Central memory CD4-positive, alpha-beta T cell (primary cell): ENCODE data around the gene C17orf107.

Experiments used
- DNase-seq: peaks from one replicate; pipeline ENCODE4 v3.0.0; 2022

The C17orf107 gene

DNA sequence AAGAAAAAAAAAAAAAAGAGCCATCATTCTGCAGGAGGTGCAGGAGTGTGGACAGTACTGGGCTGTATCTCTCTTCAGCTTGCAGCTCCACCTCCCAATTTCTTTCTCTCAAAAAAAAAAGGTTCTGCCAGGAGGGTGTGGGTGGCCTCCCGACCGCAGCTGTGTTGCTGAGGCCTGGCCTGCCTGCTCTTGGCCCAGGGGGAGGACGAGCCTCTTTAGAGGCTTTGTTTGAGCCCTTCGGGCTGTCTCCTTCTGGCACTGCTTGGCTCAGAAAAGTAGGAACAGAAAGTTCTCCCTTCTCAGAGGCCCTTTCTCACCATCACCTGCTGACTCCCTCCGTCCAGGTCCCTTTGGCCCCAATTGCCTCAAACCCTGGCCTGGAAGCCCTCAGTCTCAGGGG is 22.2 kb upstream of the C17orf107 start:
- DNase-seq, result no peak

GRCh38 chr17:4879601-4880000 is 19.7 kb upstream of the C17orf107 start:
- DNase-seq, result no peak

DNA sequence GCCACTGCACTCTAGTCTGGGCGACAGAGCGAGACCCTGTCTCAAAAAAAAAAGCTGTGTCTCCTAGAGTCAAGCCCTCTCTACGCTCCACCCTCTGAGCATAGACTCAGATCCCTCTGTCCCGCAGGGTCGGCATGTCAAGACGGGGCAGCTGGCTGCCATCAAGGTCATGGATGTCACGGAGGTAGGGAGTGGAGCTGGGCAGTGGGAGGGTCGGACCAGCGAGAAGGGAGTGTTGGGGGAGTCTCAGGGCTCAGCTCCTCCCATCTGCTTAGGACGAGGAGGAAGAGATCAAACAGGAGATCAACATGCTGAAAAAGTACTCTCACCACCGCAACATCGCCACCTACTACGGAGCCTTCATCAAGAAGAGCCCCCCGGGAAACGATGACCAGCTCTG is 18.5 kb upstream of the C17orf107 start:
- no peak for DNase-seq

DNA sequence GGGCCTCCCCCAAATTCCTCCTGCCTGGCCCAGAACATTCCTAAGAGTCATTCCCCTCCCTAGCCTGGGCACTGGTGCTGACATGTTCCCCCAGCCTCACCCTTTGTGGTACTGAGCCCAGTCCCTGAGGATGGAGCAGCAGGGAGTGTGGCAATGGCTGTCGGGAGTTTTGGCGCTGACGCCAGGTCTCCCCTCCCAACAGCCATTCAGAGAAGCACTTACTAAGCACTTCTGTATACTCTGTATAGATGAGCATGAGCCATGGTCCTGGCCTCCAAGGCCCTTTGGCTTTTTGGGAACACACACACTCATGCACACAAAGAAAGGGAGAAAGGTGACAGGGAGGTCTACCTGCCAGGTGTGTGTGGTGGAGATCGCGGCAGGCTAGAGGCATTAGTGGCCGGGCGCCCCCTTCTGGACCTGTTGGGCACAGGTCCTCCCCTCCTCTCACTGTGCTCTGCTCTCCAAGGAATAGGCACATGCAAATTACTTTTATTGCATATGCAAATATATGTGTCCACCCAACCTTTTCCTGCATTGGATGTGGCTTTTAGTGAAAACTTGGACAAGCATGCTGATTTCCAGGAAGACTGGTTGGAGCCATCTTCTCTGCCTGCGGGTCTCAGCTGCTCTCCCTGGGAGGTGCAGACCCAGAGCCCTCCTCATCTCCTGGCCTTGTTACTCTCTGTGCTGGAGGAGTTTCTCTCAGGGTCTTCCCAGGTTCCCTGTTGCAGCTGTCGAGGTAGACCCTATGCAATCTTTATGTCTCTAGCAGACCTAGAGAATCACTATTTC is 17.4 kb upstream of the C17orf107 start:
- peak; percentile 57 for DNase-seq

GRCh38 chr17:4884489-4884888 is 14.8 kb upstream of the C17orf107 start:
- no peak for DNase-seq

DNA sequence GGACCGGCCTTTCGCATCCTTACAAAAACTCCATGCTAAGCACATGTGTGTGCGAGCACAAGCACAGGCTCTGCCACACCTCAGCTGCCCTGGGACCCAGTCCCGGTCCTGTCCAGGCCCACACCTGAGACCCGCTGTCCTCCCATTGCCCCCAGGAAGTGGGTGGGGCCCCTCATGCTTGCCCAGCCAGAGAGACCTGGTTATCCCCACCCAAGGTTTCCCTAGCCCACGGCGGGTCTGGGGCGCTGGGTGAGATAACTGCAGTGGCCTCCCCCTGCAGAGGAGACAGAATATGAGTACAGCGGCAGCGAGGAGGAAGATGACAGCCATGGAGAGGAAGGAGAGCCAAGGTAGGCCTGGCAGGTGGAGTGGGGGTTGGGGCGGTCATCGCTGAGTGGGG is 12.5 kb upstream of the C17orf107 start:
- no peak for DNase-seq

DNA sequence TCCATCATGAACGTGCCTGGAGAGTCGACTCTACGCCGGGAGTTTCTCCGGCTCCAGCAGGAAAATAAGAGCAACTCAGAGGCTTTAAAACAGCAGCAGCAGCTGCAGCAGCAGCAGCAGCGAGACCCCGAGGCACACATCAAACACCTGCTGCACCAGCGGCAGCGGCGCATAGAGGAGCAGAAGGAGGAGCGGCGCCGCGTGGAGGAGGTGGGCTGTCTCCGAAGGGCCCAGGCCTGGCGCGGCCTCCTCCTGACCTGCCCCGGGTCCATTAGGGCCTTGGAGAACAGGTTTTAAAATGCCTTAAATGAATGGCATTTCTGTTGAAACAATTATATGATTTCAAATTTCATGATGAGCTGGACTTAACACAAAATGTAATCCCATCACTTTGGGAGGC is 11.8 kb upstream of the C17orf107 start:
- no peak for DNase-seq

- DNase-seq, result no peak
These were observed 7.6 kb upstream of the C17orf107 start for GRCh38 chr17:4891411-4892410.

DNA sequence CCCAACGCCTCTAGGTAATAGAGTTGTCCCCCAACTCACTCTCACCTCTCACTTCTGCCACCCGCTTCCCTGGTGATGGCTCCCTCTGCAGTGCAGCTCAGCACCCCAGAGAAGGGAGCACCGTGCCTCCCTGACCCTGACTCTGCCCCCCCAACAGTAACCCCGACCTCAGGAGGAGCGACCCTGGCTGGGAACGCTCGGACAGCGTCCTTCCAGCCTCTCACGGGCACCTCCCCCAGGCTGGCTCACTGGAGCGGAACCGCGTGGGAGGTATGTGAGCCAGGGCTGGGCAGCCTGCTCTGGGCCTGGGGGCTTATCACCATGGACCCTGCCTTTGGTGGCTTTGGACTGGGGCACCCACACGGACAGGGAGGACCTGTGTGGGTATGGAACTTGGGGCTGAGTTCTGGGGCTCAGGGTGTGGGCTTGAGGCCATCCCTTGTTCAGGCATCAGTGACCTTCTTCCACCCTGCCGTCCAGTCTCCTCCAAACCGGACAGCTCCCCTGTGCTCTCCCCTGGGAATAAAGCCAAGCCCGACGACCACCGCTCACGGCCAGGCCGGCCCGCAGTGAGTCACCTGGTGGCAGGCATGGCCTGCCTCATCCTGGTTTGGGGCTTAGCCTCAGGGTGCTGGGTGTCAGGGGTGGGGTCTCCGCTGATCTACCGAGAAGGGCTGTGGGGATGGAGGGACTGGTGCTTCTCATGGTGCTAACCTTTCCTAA is 6.7 kb upstream of the C17orf107 start:
- no peak for DNase-seq

DNA sequence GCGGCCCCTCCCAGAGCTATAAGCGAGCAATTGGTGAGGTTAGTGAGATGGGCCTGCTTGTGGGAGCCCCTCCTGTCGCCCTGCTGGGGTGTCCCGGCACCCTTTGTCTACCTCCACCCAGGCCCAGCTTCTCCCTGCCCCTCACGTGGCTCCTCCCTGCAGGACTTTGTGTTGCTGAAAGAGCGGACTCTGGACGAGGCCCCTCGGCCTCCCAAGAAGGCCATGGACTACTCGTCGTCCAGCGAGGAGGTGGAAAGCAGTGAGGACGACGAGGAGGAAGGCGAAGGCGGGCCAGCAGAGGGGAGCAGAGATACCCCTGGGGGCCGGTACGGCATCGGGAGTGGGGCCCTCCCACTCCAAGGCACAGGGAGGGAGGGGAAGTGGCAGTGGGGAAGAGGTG is 6.1 kb upstream of the C17orf107 start:
- DNase-seq, result no peak

- no peak for DNase-seq
These were observed 5.4 kb upstream of the C17orf107 start for GRCh38 chr17:4893721-4894560.

GRCh38 chr17:4895121-4895520 is 4.2 kb upstream of the C17orf107 start:
- DNase-seq, result no peak

DNA sequence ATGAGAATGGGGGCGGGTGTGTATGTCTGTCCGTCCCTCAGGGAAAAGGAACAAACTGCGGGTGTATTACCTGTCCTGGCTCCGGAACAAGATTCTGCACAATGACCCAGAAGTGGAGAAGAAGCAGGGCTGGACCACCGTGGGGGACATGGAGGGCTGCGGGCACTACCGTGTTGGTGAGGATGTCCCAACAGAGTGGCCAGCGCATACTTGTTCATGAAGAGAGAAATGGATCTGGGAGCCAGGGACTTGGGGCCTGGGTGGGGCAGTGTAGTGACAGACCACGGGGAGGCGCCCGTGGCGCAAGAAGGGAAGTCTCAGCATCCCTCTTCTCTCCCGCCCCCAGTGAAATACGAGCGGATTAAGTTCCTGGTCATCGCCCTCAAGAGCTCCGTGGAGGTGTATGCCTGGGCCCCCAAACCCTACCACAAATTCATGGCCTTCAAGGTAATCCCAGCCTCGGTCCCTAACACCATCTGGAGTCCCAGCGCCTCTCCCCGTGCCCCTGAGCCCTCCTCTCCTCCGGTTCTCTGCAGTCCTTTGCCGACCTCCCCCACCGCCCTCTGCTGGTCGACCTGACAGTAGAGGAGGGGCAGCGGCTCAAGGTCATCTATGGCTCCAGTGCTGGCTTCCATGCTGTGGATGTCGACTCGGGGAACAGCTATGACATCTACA is 3.5 kb upstream of the C17orf107 start:
- DNase-seq, result no peak

DNA sequence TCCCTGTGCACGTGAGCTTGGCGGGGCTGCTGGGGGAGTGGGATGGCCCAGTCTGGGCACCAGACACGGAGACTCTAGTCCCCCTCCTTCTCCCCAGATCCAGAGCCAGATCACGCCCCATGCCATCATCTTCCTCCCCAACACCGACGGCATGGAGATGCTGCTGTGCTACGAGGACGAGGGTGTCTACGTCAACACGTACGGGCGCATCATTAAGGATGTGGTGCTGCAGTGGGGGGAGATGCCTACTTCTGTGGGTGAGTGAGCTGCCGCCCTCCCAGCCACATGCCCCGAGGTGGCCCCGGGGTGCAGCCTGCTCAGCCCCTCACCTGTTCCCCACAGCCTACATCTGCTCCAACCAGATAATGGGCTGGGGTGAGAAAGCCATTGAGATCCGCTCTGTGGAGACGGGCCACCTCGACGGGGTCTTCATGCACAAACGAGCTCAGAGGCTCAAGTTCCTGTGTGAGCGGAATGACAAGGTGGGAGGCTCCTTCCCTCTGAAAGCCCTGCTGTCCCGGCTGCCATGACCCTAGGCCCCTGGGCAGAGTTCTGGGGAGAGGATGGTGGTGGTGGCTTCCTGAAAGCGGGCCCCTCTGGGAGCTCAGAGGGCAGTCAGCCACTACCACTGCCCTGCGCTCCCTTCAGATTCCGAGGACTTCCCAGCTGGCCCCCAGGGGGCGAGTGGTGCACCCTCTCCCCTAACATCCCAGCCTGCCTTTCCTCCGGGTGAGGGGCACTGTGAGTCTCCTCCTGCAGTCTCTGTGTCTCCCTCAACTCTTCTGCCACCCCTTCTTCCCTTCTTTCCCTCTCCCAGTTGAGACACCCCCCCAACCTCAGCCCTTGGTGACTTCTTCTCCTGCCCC is 2.8 kb upstream of the C17orf107 start:
- no peak for DNase-seq

GRCh38 chr17:4897198-4897687 is 2.1 kb upstream of the C17orf107 start:
- no peak for DNase-seq

- DNase-seq, result no peak
These were observed 1.6 kb upstream of the C17orf107 start for GRCh38 chr17:4897785-4898184.

DNA sequence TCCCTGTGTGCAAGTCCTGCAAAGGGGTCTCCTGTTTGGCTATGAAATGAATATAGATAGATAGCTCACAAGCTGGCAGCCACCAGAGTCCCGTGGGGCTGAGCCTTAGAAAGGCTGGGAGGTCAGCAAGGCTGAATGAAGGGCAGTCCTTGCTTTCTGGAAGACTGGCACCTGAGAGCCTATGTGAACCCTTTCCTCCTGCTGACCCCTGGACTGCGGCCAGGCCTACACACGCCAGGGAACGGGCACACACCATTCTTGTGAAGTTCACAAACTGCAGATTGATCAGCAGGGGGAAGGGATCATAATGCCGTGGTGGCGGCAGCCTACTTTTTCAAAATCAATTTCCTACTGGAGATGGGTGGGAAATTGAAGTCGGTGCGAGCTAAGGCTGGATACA is 985 bp upstream of the C17orf107 start:
- DNase-seq, result no peak

GRCh38 chr17:4898927-4899326 is 409 bp upstream of the C17orf107 start:
- no peak for DNase-seq

DNA sequence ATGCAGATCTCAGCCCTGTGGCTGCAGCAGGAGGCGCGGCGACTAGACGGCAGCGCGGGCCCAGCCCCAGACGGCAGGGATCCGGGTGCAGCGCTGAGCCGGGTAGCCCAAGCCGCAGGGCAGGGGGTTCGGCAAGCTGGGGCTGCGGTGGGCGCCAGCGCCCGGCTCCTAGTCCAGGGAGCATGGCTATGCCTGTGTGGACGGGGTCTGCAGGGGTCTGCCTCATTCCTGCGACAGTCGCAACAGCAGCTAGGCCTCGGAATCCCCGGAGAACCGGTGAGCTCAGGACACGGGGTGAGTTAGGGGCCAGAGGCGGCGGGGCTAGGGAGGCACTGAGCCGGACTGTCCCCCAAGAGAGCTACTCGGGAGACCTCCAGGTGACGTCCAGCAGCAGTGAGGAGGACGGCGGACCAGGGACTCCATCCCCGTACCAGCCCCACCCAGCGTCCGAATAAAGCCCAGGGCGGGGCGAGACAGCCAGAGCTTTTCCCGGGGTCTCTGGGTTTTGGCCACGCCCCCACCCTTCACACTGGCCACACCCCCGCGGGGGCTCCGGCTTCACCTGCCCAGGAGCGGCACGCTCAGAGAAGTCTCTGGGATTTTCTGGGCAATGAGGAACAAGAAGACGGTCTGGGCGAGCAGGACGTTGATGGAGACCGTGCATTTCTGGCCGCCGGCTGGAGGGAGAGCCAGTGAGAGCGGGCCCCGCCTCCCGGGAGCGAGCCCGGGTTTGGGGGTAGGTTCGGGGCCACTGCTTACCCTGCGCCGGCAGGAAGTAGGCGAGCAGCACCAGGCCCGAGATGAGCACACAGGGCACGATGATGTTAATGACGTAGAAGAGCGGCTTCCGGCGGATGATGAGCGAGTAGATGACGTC is 1.1 kb downstream of the C17orf107 start:
- DNase-seq, result peak; percentile 80
